Measurements from ENCODE around the gene NR2F1. TPM values are rescaled to one million over a fixed set of nuclear protein-coding genes. Genes with fewer than 3 reads are reported as not detected.

Gene NR2F1
- total RNA-seq, 2 donors from 2014 or later = 1.1 to 3.4 TPM

GRCh38 chr5:93572101-93572607 is 10.9 kb upstream of the NR2F1 start:
- no peaks in the 10 kb centered on the region for H3K9me3 ChIP-seq
- DNase-seq (ENCODE audit: low spot score) (no peak), ATAC-seq (ENCODE audit: insufficient number of reproducible peaks, low FRiP score, low read depth) (no peak)
- peaks cover 4% of the 10 kb centered on the region for H3K27me3 ChIP-seq (replicated peaks; ENCODE audit: insufficient read depth)
- H3K4me1 ChIP-seq (ENCODE audit: control insufficient read depth in 1 of 2, low read depth in 2 of 2) = peaks cover 0 to 17% of the 10 kb centered on the region in 2 donors
- no peaks in the 10 kb centered on the region for H3K36me3 ChIP-seq
- no peak for TF ChIP-seq CTCF (IDR thresholded peaks at IDR 0.05)
- no peak overlapping the region for H3K27ac ChIP-seq
- no peak overlapping the region for H3K4me3 ChIP-seq

- peaks cover 4% of the 10 kb centered on the region for H3K27me3 ChIP-seq (replicated peaks; ENCODE audit: insufficient read depth)
- no peak for TF ChIP-seq CTCF (IDR thresholded peaks at IDR 0.05)
- ATAC-seq (ENCODE audit: insufficient number of reproducible peaks, low FRiP score, low read depth) = no peak
- no peak for DNase-seq (ENCODE audit: low spot score)
- no peaks in the 10 kb centered on the region for H3K9me3 ChIP-seq
- no peak overlapping the region for H3K27ac ChIP-seq
- H3K4me3 ChIP-seq = no peak overlapping the region
- H3K36me3 ChIP-seq = no peaks in the 10 kb centered on the region
- peaks cover 0 to 17% of the 10 kb centered on the region in 2 donors for H3K4me1 ChIP-seq (ENCODE audit: control insufficient read depth in 1 of 2, low read depth in 2 of 2)
These were observed 10.2 kb upstream of the NR2F1 start for GRCh38 chr5:93572608-93573353.

GRCh38 chr5:93573354-93574351 is 9.4 kb upstream of the NR2F1 start:
- H3K27me3 ChIP-seq (replicated peaks; ENCODE audit: insufficient read depth) = peaks cover 4% of the 10 kb centered on the region
- no peak overlapping the region for H3K4me3 ChIP-seq
- H3K4me1 ChIP-seq (ENCODE audit: control insufficient read depth in 1 of 2, low read depth in 2 of 2) = peaks cover 0 to 17% of the 10 kb centered on the region in 2 donors
- no peak overlapping the region for H3K27ac ChIP-seq
- DNase-seq (ENCODE audit: low spot score) (no peak), ATAC-seq (ENCODE audit: insufficient number of reproducible peaks, low FRiP score, low read depth) (no peak)
- H3K9me3 ChIP-seq = no peaks in the 10 kb centered on the region
- no peaks in the 10 kb centered on the region for H3K36me3 ChIP-seq
- no peak for TF ChIP-seq CTCF (IDR thresholded peaks at IDR 0.05)

- peaks cover 4% of the 10 kb centered on the region for H3K27me3 ChIP-seq (replicated peaks; ENCODE audit: insufficient read depth)
- peaks cover 10 to 23% of the 10 kb centered on the region in 2 donors for H3K4me1 ChIP-seq (ENCODE audit: control insufficient read depth in 1 of 2, low read depth in 2 of 2)
These were observed 8.3 kb upstream of the NR2F1 start for GRCh38 chr5:93574491-93575305.

More at GRCh38 chr5:93574491-93575305, 8.3 kb upstream of the NR2F1 start:
- H3K4me3 ChIP-seq = no peak overlapping the region
- no peak overlapping the region for H3K27ac ChIP-seq
- TF ChIP-seq CTCF (IDR thresholded peaks at IDR 0.05) = no peak
- no peaks in the 10 kb centered on the region for H3K36me3 ChIP-seq
- no peak for ATAC-seq (ENCODE audit: insufficient number of reproducible peaks, low FRiP score, low read depth)
- DNase-seq (ENCODE audit: low spot score) = no peak
- no peaks in the 10 kb centered on the region for H3K9me3 ChIP-seq
